B cell (primary cell): ENCODE measurements around the gene PFKFB3.
"Not testable (repeated sequence)": the region's sequence is repeated elsewhere in the genome, so short reads cannot be mapped to it uniquely, and the experiment has no call there.

Experiments
- EZH2 ChIP-seq: IDR thresholded peaks from 2 replicates; pipeline ENCODE4 v1.6.1; 2012; ENCODE audit warnings: borderline replicate concordance, low read depth, mild to moderate bottlenecking, moderate library complexity, low read length; ENCODE audit not compliant: insufficient read depth, poor library complexity, severe bottlenecking
- TF ChIP-seq, protein P1 (sequence below): fragments of 200-600 bp; IDR thresholded peaks from one replicate; pipeline ENCODE4 v1.8.0; 2022; ENCODE audit warnings: antibody characterized with exemption, mild to moderate bottlenecking

DNA sequence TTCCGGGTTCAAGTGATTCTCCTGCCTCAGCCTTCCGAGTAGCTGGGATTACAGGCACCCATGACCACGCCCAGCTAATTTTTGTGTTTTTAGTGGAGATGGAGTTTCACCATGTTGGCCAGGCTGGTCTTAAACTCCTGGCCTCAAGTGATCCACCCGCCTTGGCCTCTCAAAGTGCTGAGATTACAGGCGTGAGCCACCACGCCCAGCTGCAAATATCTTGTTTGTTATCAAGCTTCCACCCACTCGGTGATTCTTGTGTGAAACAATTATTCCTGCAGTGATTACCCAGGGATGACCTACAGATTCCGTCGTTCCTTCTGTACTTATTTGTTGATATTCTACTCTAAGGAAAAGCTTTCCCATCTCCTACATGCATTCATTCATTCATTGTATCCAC, 12.7 kb upstream of the PFKFB3 start:
- TF ChIP-seq, protein P1, sequence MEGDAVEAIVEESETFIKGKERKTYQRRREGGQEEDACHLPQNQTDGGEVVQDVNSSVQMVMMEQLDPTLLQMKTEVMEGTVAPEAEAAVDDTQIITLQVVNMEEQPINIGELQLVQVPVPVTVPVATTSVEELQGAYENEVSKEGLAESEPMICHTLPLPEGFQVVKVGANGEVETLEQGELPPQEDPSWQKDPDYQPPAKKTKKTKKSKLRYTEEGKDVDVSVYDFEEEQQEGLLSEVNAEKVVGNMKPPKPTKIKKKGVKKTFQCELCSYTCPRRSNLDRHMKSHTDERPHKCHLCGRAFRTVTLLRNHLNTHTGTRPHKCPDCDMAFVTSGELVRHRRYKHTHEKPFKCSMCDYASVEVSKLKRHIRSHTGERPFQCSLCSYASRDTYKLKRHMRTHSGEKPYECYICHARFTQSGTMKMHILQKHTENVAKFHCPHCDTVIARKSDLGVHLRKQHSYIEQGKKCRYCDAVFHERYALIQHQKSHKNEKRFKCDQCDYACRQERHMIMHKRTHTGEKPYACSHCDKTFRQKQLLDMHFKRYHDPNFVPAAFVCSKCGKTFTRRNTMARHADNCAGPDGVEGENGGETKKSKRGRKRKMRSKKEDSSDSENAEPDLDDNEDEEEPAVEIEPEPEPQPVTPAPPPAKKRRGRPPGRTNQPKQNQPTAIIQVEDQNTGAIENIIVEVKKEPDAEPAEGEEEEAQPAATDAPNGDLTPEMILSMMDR = not testable (repeated sequence)
- not testable (repeated sequence) for TF ChIP-seq EZH2
